HG03097 (cell line): ENCODE measurements around the gene PLCXD3.
A peak's percentile ranks its signal among the peaks of the same experiment; 100 is the strongest.

Experiments used
- ATAC-seq: cut with Tn5 transposase; IDR thresholded peaks from one replicate; pipeline ENCODE4 v1.9.1; 2021; ENCODE audit not compliant: unreplicated experiment, low FRiP score

PLCXD3 gene

DNA sequence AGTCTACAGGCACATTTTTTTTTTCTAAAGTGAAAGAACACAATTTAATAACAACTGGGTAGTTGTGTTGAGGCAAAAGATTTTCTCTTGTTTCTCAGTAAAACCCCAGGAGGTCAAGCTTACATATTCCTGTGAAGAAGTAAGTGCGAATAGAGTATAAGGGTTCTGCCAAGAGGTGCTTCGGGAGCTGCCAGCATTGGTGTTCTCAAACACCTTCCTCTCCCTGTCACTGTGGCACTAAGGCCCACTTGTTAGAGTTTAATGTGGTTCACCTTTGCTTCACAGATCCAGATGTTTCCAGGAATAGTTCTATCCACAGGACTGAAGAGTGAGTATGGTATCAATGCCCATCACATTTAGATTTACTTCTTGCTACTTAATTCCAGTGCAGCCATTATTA is 205.3 kb downstream of the PLCXD3 start:
- no peak for ATAC-seq

GRCh38 chr5:41296066-41296465 is 214.3 kb downstream of the PLCXD3 start:
- no peak for ATAC-seq

GRCh38 chr5:41291323-41291722 is 219.1 kb downstream of the PLCXD3 start:
- no peak for ATAC-seq

GRCh38 chr5:41290810-41291209 is 219.6 kb downstream of the PLCXD3 start:
- ATAC-seq, result no peak

GRCh38 chr5:41289970-41290464 is 220.4 kb downstream of the PLCXD3 start:
- ATAC-seq, result no peak

- no peak for ATAC-seq
Observed at GRCh38 chr5:41286696-41287095, 223.7 kb downstream of the PLCXD3 start.

GRCh38 chr5:41286165-41286564 is 224.2 kb downstream of the PLCXD3 start:
- no peak for ATAC-seq

GRCh38 chr5:41284938-41285337 is 225.5 kb downstream of the PLCXD3 start:
- ATAC-seq, result no peak

DNA sequence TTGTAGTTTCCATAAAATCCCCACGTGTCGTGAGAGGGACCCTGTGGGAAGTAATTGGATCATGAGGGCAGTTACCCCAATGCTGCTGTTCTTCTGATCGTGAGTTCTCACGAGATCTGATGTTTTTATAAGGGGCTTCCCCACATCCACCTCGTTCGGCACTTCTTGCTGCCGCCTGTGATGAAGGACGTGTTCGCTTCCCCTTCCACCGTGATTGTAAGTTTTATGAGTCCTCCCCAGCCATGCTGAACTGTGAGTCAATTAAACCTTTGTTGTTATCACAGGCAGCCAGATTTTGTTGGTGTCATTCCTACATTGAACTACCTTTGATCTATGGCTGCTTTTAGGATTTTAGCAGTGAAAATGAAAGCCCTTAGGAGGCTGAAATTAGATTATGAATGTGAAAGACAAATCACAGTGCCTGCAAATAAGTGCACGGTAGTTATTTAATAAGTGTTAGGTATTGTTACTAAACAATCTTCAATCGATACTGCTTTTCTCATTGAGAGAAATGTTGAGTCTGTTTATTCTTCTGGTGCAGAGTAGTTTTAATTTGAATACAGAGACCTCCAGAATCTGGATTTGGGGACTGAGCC is 229.1 kb downstream of the PLCXD3 start:
- ATAC-seq, result no peak

- no peak for ATAC-seq
Observed at GRCh38 chr5:41279040-41279439, 231.4 kb downstream of the PLCXD3 start.

GRCh38 chr5:41277476-41278245 is 232.7 kb downstream of the PLCXD3 start:
- no peak for ATAC-seq

DNA sequence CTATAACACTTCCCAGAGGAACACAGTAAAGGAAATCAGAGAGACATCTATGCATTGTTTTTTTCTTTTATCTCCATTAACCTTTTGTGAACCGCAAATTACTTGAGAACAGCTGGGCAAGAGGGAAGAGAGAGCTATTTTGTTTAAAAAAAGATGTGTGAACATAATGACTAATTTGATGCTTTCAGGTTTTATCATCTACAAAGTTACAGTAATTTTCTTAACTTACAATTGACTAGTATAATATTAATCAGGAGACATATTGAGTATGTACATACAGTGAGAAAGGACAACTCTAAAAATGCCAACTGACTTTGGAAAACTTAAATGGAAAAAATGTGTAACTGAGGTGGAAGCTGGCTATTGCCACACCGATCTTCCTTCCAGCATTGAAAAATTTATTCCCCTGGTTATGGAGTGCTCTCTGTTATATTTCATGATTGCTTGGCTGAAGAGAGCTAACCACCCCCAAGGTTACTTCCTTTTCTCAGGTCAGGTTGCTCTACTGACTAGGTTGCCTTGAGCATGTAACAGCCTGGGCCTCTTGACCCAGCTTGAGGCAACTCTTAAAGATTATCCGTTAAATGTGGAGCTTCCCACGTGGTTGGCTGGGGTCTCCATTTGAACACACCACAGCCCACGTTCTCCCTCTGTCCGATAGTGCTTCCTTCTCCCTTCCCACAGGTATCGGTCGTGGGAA is 234.4 kb downstream of the PLCXD3 start:
- no peak for ATAC-seq

DNA sequence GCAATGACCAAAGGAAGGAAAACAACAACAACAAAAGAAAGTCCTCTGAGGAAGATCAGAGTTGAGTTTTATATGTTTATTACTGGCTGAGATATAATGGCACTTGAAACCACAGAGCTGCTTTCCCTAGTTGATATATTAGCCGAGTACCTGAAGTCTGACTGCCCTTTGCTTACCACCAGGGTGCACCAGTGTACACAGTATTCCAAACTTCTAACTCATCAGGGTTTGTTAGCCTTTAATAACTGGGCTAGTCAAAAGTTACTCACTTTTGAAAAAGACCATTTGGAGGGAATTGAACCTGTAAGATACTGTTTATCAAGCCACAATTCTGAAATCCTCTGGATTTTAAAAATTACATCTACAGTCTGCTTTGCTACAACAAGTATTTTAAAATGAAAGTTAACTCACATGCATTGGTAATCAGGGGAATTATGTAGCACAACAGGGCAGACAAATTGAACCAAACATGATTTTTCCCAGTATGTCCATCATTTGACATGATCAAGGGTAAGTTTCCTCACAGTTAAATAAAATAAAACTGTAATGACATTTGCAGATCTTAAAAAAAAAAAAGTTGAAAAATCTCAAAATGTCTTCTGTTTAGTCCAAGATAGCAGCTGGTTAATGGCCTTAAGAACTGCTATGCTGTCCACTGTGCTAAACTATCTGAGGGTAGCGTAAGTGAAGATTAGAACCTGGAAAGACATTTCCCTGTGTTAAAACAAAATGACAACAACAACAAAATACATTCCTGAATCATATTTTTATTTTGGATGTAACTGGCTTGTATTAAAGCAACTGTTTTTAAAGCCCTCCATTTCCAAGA is 239.8 kb downstream of the PLCXD3 start:
- ATAC-seq, result peak; percentile 83

GRCh38 chr5:41268894-41269293 is 241.5 kb downstream of the PLCXD3 start:
- no peak for ATAC-seq

DNA sequence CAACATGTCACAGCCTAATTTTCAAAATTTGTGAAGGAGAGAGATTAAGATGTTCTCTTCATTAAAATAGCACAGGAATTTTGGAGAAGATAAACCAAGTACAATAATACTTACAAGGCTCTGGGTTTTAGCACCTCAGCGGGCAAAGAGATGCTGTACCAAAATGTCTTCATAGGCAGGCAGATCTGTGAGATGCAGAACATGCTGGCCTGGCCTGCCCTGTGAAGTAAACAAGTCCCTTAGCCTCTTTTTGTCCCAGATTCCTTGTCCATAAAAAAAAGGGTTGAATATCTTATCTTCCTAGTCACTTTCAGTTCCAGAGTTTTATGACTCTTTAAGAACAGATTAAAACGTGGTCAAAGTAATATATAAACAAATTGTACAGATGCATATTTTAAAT is 244.0 kb downstream of the PLCXD3 start:
- no peak for ATAC-seq

GRCh38 chr5:41264019-41264418 is 246.4 kb downstream of the PLCXD3 start:
- ATAC-seq, result no peak

- ATAC-seq, result no peak
Observed at GRCh38 chr5:41263335-41263734, 247.1 kb downstream of the PLCXD3 start.
